ENCODE data around the gene YY1.

DNA sequence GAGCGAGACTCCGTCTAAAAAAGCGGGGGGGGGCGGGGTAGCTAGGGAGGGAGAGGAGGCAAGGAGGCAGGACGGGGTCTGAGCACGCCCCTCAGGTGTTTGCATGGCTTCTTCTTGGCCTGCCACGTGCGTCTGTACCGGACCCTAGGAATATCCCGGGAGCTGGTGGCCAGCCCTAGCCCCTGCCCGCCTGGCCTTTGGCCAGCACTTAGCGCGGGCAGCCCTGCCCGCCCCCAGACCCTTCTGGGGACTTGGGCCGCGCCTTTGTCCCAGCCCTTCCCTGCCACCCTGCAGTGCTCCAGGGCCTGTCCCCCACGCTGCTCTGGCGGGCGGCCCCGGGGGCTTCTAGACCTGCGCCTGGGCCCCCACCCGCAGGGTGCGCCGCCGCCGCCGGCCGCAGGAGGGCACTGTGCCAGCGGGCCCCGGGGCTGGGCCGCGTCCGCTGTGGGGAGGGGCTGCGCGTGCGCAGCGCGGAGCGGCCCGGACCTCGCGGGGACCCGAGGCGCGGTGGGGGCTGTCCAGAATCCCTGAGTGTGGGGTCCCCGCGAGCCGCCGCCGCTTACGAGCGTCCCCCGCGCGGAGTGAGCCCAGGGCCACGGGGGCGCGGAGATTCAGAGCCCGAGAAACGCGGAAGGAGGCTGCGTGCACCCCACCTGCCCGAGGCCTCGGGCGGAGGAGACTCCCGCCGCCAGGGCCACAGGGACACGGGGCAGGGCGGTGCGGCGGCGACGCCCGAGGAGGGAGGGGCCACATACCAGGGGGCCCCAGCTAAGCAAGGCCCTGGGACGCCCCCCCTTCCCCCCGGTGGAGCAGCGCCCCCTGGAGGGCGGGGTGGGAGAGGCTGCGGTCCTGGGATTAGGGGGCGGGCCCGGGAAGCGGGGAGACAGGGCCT is 46.3 kb downstream of the YY1 start:
- no peak for TF ChIP-seq EGR1 (IDR thresholded peaks at IDR 0.05; ENCODE audit: borderline replicate concordance, low read depth, low read length)
- TF ChIP-seq, protein P1, sequence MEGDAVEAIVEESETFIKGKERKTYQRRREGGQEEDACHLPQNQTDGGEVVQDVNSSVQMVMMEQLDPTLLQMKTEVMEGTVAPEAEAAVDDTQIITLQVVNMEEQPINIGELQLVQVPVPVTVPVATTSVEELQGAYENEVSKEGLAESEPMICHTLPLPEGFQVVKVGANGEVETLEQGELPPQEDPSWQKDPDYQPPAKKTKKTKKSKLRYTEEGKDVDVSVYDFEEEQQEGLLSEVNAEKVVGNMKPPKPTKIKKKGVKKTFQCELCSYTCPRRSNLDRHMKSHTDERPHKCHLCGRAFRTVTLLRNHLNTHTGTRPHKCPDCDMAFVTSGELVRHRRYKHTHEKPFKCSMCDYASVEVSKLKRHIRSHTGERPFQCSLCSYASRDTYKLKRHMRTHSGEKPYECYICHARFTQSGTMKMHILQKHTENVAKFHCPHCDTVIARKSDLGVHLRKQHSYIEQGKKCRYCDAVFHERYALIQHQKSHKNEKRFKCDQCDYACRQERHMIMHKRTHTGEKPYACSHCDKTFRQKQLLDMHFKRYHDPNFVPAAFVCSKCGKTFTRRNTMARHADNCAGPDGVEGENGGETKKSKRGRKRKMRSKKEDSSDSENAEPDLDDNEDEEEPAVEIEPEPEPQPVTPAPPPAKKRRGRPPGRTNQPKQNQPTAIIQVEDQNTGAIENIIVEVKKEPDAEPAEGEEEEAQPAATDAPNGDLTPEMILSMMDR (IDR thresholded peaks at IDR 0.05; ENCODE audit: control extremely low read depth in 1 of 3, insufficient read depth in 1 of 3, low read depth in 1 of 3, low read length in 3 of 3) = peak in 2 of 3 experiments; percentile 63 to 84; a peak in 3 of 4 replicates
- peak; percentile 68 for TF ChIP-seq NRF1 (IDR thresholded peaks at IDR 0.05; ENCODE audit: low read depth, low read length)
- no peak for TF ChIP-seq MAFK (IDR thresholded peaks at IDR 0.05; ENCODE audit: low read depth, low read length)
- no peak; the same call in 1 of the 2 replicates for TF ChIP-seq POLR2AphosphoS5 (IDR thresholded peaks at IDR 0.05; ENCODE audit: low read depth, low read length)
- TF ChIP-seq POLR2A (IDR thresholded peaks at IDR 0.05; ENCODE audit: control extremely low read depth in 1 of 2, low read depth in 2 of 2, low read length in 2 of 2) = no peak; a peak in 1 of 3 replicates
- TF ChIP-seq HDAC6 (IDR thresholded peaks at IDR 0.05; ENCODE audit: low read depth, low read length) = no peak
- TF ChIP-seq EZH2 (IDR thresholded peaks at IDR 0.05; ENCODE audit: low read depth, low read length, severe bottlenecking) = no peak
- TF ChIP-seq YY1 (IDR thresholded peaks at IDR 0.05; ENCODE audit: low read depth, low read length) = peak; percentile 8; the same call in 1 of the 2 replicates
